ENCODE data around the gene CCDC183. TPM values are rescaled to one million over a fixed set of nuclear protein-coding genes. Genes with fewer than 3 reads are reported as not detected.

The CCDC183 gene
- total RNA-seq, 1 donor from 2014 or later: 0.84 TPM

- DNase-seq (ENCODE audit: low read depth): no peak
- TF ChIP-seq CTCF (IDR thresholded peaks at IDR 0.05; ENCODE audit: insufficient read depth, low read length, poor library complexity, severe bottlenecking): no peak
- H3K27me3 ChIP-seq (ENCODE audit: control insufficient read depth, insufficient read depth, low read length): peaks cover 5% of the 10 kb centered on the region
- H3K4me3 ChIP-seq (ENCODE audit: low read depth, low read length): peak overlapping the region; percentile 92
- no peaks in the 10 kb centered on the region for H3K36me3 ChIP-seq (ENCODE audit: control insufficient read depth, insufficient read depth, low read length)
These were observed 10.6 kb downstream of the CCDC183 start for GRCh38 chr9:136806631-136807201.

DNA sequence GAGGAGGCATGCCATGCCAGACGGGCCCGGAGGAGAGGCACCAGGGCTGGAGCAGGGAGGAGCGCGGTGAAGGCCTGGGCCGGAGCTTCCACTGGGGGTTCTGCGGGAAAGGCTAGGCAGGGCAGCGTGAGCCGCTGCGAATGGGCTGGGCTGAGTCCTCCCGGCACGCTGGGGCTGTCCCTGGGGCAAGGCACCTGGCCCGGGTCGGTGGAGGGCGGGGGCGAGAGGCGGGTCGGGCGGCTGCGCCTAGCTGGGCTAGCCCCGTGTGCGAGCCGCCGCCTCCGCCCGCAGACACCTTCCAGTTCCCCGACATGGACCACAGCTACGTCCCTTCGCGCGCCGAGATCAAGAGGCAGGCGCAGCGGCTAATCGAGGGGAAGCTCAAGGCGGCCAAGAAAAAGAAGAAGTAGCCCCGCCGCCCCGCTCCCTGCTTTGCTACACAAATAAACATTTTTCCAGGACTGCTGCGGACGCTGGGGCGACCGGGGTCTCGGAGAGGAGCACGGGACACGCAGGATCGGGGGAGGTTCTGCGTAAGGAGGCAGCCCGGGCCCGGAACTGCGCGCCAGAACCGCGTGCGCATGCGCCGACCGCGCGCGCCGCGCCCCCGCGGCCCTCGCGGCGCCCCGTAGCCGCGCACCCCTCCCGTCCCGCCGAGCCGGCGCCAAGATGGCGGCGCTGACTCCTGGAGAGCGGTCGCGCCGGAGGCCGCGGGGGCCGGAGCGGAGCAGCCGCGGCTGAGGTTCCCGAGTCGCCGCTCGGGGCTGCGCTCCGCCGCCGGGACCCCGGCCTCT is 11.3 kb downstream of the CCDC183 start, which contains the start of gene RABL6:
Gene RABL6 (plus strand): TSS at position 668 of the 794 bp plus-strand sequence. CDS start 249 bp downstream, outside the sequence.
- peak within 1 kb of the TSS; percentile 92 for H3K4me3 ChIP-seq (ENCODE audit: low read depth, low read length)
- no peaks in the 10 kb centered on the region for H3K36me3 ChIP-seq (ENCODE audit: control insufficient read depth, insufficient read depth, low read length)
- DNase-seq (ENCODE audit: low read depth): no peak
- TF ChIP-seq CTCF (IDR thresholded peaks at IDR 0.05; ENCODE audit: insufficient read depth, low read length, poor library complexity, severe bottlenecking): no peak
- no peaks in the 10 kb centered on the region for H3K27me3 ChIP-seq (ENCODE audit: control insufficient read depth, insufficient read depth, low read length)

GRCh38 chr9:136808075-136808805 is 12.1 kb downstream of the CCDC183 start:
- H3K27me3 ChIP-seq (ENCODE audit: control insufficient read depth, insufficient read depth, low read length): no peaks in the 10 kb centered on the region
- peaks cover 2% of the 10 kb centered on the region for H3K36me3 ChIP-seq (ENCODE audit: control insufficient read depth, insufficient read depth, low read length)
- TF ChIP-seq CTCF (IDR thresholded peaks at IDR 0.05; ENCODE audit: insufficient read depth, low read length, poor library complexity, severe bottlenecking): no peak
- H3K4me3 ChIP-seq (ENCODE audit: low read depth, low read length): peak overlapping the region; percentile 92
- no peak for DNase-seq (ENCODE audit: low read depth)

DNA sequence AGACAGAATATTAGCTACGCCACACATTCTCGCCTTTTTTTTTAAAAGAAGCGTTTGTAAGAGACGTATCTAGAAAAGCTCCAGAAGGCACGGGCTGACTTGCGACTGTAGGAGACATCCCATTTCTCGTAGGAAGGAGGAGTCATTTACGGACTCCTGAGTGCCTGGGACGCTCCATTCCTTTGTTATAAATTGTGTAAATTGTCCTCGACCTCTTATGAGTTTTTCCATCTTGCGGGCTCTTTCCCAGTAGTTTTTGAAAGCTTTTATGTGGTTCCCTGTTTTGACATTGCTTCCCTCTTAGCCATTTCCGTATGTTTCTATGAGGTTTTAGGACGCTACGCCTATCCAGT is 12.6 kb downstream of the CCDC183 start:
- H3K36me3 ChIP-seq (ENCODE audit: control insufficient read depth, insufficient read depth, low read length): peaks cover 2% of the 10 kb centered on the region
- TF ChIP-seq CTCF (IDR thresholded peaks at IDR 0.05; ENCODE audit: insufficient read depth, low read length, poor library complexity, severe bottlenecking): no peak
- DNase-seq (ENCODE audit: low read depth): no peak
- peak overlapping the region; percentile 92 for H3K4me3 ChIP-seq (ENCODE audit: low read depth, low read length)
- no peaks in the 10 kb centered on the region for H3K27me3 ChIP-seq (ENCODE audit: control insufficient read depth, insufficient read depth, low read length)

- peaks cover 2% of the 10 kb centered on the region for H3K36me3 ChIP-seq (ENCODE audit: control insufficient read depth, insufficient read depth, low read length)
- no peaks in the 10 kb centered on the region for H3K27me3 ChIP-seq (ENCODE audit: control insufficient read depth, insufficient read depth, low read length)
- H3K4me3 ChIP-seq (ENCODE audit: low read depth, low read length): no peak overlapping the region
- TF ChIP-seq CTCF (IDR thresholded peaks at IDR 0.05; ENCODE audit: insufficient read depth, low read length, poor library complexity, severe bottlenecking): no peak
- DNase-seq (ENCODE audit: low read depth): no peak
These were observed 18.7 kb downstream of the CCDC183 start for GRCh38 chr9:136814725-136815421.
